AG09319 (cell line): ENCODE data around the gene ABTB1.

ENCODE experiments used
- DNase-seq: peaks from one replicate; pipeline ENCODE4 v3.0.0-alpha.2; 2010; ENCODE audit warnings: low read depth; ENCODE audit errors: extremely low read depth
- TF ChIP-seq, protein P1 (sequence below): IDR thresholded peaks from 2 replicates; pipeline ENCODE4 v1.5.1; 2011; ENCODE audit warnings: low read depth, mild to moderate bottlenecking, inconsistent platforms, low read length, moderate library complexity

Gene ABTB1

DNA sequence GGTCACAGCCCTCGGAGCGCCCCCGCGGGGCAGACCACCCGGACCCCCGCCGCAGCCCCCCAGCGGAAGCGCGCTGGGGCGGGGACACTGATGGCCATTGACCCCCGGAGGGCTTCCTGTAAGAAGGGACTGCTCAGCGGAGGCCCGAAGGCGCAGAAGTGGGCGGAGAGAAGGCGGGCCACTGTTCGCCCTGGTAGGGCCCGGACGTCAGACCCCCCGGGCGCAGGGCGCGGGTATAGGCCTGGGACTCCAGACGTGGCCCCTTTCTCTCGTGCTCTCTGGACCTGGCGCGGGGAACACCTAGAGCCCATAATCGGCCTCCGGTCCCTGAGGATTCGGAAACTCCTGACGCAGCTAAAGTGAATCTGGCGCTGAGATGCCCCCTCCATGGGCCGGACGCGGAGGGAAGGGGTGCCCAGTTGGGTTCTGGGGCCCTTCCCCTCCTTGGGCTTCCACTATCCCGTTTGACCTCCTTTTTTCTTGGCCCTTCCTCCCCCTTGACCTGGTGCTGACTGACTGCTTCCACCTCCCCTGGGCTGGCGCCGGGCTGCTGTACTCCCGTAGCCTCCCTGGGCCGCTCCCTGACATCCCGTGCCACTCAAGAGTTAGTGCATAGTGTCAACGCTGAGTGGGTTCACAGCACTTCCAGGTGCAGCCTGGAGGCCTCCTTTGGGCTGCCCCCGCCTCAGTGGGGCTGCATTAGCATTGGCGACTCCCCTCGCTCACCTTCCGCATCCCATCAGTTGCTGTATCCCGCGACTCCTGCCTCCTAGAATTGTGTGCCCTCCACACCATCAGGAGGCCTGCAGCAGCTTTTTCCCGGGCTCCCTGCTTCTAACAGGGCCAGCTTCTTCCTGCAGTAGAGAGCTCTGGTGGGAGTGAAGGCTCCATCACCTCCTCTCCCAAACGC lies 694 bp downstream of the ABTB1 start:
- no peak for DNase-seq
- TF ChIP-seq, protein P1, sequence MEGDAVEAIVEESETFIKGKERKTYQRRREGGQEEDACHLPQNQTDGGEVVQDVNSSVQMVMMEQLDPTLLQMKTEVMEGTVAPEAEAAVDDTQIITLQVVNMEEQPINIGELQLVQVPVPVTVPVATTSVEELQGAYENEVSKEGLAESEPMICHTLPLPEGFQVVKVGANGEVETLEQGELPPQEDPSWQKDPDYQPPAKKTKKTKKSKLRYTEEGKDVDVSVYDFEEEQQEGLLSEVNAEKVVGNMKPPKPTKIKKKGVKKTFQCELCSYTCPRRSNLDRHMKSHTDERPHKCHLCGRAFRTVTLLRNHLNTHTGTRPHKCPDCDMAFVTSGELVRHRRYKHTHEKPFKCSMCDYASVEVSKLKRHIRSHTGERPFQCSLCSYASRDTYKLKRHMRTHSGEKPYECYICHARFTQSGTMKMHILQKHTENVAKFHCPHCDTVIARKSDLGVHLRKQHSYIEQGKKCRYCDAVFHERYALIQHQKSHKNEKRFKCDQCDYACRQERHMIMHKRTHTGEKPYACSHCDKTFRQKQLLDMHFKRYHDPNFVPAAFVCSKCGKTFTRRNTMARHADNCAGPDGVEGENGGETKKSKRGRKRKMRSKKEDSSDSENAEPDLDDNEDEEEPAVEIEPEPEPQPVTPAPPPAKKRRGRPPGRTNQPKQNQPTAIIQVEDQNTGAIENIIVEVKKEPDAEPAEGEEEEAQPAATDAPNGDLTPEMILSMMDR, result no peak

DNA sequence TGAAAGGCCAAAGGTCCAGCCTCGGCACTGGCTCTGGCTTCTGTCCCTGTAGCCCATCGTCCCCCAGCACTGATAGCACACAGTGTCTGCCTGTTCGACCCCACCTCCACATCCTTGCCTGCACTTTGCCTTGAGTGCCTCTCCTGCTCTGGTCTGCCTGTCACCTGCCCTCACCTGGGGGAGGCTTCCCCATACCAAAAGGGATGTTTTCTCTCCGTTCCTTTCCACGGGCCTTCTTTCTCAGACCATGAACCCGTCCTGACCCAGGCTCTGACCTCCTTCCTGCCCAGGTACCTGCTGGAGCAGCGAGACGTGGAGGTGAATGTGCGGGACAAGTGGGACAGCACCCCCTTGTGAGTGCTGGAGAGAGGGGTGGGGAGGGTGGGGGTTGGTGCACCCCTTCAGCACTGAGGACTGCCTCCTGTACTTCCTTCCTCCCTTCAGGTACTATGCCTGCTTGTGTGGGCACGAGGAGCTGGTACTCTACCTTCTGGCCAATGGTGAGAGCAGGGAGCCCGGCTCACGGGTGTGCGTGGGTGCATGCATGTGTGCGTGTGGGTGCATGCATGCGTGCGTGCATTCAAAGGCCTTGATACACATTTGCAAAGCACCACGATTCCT lies 1.5 kb downstream of the ABTB1 start:
- TF ChIP-seq, protein P1, result no peak
- DNase-seq, result no peak

DNA sequence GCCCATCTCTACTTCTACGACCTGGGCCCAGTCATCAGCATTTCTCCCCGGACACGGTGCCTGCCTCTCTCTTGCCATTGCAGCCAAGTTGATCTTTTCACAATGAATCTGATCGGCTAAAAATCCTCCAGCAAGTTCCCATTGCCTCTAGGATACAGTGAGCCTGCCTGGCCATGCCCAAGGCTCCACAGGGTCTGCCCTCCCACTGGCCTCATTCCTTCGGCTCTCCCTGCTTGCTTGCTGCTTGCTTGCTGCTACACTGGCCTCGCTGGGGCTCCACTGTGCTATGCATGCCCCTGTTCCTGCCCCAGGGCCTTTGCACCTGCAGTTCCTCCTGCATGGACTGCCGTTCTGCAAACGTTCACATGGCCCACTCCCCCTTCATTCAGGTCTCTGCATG lies 2.0 kb downstream of the ABTB1 start:
- no peak for DNase-seq

DNA sequence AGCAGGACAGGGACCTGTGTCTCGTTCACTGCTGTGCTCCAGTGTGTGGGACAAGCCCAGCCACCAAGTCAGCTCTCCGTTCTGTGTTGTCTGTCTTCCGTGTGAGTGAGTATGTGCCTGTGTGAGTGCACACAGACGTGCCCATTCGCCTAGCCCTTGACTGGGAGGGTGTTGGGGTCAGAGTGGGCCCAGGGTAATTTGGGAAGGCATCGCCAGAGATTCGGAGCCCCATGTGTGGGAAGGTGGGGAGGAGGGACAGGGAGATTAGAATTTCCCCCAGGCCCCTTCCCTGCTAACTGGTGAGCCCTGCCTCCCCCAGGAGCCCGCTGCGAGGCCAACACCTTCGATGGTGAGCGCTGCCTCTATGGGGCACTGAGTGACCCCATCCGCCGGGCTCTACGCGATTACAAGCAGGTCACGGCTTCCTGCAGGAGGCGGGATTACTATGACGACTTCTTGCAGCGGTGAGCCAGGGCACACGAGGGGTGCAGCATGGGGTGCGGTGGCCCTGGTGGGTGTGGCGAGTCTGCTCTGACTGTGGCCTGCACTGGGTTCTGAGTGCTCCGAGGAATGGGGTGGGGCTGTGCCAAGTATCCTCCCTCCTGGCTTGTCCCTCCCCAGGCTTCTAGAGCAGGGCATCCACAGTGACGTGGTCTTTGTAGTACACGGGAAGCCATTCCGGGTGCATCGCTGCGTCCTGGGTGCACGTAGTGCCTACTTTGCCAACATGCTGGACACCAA lies 3.1 kb downstream of the ABTB1 start:
- no peak for DNase-seq
- TF ChIP-seq, protein P1, result no peak

More for the DNA sequence above, 2.0 kb downstream of the ABTB1 start:
- TF ChIP-seq, protein P1, result no peak

DNA sequence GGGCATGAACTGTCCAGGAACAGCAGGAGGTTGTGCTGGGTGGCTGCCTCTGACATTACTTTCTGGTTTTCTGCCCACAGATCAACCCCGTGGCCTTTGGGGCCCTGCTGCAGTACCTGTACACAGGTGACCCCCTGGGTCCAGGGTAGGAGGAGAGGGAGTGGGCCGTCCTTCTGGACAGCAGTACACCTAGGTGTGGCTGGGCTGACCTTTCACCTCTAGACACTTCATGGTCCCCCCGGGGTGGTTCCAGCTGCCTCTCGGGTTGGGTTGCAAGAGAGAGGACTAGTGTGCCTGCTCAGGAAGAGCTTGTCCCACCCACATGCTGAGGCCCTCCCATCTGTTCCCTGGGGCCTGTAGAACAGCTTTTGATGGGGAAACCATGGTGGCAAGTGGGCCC lies 3.7 kb downstream of the ABTB1 start:
- TF ChIP-seq, protein P1, result no peak
- no peak for DNase-seq

DNA sequence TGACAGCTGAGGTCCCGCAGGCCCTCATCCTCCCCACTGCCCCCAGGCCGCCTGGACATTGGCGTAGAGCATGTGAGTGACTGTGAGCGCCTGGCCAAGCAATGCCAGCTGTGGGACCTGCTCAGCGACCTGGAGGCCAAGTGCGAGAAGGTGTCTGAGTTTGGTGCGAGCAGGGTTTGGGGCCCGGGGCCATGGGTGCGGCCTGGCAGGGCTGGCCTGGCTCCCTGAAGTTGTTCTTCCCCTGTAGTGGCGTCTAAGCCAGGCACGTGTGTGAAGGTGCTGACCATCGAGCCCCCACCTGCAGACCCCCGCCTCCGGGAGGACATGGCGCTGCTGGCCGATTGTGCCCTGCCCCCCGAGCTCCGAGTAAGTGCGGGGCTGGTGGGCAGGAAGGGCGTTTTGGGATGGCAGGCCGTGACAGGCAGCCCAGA lies 4.2 kb downstream of the ABTB1 start:
- TF ChIP-seq, protein P1, result no peak
- no peak for DNase-seq
